GM18526 (cell line): Measurements from ENCODE around the gene BUB1B.

ENCODE experiments used
- POLR2A ChIP-seq: IDR thresholded peaks from 3 replicates; pipeline ENCODE4 v1.6.1; 2011; ENCODE audit not compliant: insufficient read length; ENCODE audit errors: extremely low read depth

The BUB1B gene

GRCh38 chr15:40134885-40135284, 26.0 kb upstream of the BUB1B start:
- no peak for TF ChIP-seq POLR2A

- TF ChIP-seq POLR2A = no peak
Measured at GRCh38 chr15:40136470-40137302, 24.2 kb upstream of the BUB1B start.

- TF ChIP-seq POLR2A = no peak
Measured at GRCh38 chr15:40137303-40138200, 23.3 kb upstream of the BUB1B start.

- no peak for TF ChIP-seq POLR2A
Measured at GRCh38 chr15:40142428-40142827, 18.4 kb upstream of the BUB1B start.

- TF ChIP-seq POLR2A = no peak
Measured at GRCh38 chr15:40146037-40146436, 14.8 kb upstream of the BUB1B start.

GRCh38 chr15:40149339-40149738, 11.5 kb upstream of the BUB1B start:
- no peak for TF ChIP-seq POLR2A

- no peak for TF ChIP-seq POLR2A
Measured at GRCh38 chr15:40150163-40150925, 10.5 kb upstream of the BUB1B start.

GRCh38 chr15:40151499-40151898, 9.4 kb upstream of the BUB1B start:
- TF ChIP-seq POLR2A = no peak

- TF ChIP-seq POLR2A = no peak
Measured at GRCh38 chr15:40151991-40152390, 8.9 kb upstream of the BUB1B start.

- no peak for TF ChIP-seq POLR2A
Measured at GRCh38 chr15:40155270-40155910, 5.5 kb upstream of the BUB1B start.

- no peak for TF ChIP-seq POLR2A
Measured at GRCh38 chr15:40157778-40158447, 3.0 kb upstream of the BUB1B start.

GRCh38 chr15:40160021-40160420, 848 bp upstream of the BUB1B start:
- no peak for TF ChIP-seq POLR2A

GRCh38 chr15:40161693-40162391, 973 bp downstream of the BUB1B start:
- no peak for TF ChIP-seq POLR2A

- TF ChIP-seq POLR2A = no peak
Measured at GRCh38 chr15:40162552-40162951, 1.7 kb downstream of the BUB1B start.
